LHCN-M2 (cell line): ENCODE results near the gene EPHA6. TPM values are rescaled to one million over a fixed set of nuclear protein-coding genes. Genes with fewer than 3 reads are reported as not detected.
"Not testable (repeated sequence)": the region's sequence is repeated elsewhere in the genome, so short reads cannot be mapped to it uniquely, and the experiment has no call there.

Experiments used
- DNase-seq: peaks from one replicate; pipeline ENCODE4 v3.0.0-alpha.2; 2012; ENCODE audit warnings: low read depth
- total RNA-seq: library from RNA; depleted of rRNA; stranded (reverse); fragments of >200 nt; gene quantifications from 2 replicates; pipeline ENCODE4 v1.2.3, GENCODE V29; 2014

The EPHA6 gene
- total RNA-seq, 1 experiment from 2014 or later = not detected

GRCh38 chr3:96915445-96915844 is 101.1 kb downstream of the EPHA6 start:
- no peak for DNase-seq

DNA sequence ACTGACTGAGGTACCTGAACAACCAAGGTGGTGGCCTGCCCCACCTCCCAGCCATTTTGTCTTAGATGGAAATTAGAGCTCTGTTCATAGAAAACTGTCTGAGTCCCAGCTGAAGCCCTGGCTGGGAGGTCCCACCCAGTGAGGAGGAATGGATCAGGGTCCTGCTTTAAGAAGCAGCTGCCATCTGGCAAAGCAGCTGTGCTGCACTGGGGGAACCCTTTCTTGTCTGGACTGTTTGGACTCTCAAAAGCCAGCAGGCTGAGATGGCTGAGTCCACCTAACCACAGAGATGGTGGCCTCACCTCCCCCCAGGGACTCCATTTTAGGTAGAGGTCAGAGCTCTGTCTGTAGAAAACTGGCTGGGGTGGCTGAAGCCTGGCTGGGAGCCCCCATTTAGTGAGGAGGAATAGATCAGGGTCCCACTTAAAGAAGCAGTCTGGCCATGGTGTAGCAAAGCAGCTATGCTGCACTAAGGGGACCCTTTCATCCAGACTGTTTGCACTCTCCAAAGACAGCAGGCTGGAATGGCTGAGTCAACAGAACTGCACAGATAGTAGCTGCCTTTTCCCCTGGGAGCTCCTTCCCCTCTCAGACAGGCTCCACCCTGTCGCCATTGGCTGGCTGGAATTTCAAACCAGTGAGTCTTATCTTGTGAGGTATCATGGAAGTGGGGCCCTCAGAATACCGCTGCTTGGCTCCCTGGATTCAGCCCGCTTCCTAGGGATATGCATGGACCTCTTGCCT is 116.9 kb downstream of the EPHA6 start:
- DNase-seq = no peak

DNA sequence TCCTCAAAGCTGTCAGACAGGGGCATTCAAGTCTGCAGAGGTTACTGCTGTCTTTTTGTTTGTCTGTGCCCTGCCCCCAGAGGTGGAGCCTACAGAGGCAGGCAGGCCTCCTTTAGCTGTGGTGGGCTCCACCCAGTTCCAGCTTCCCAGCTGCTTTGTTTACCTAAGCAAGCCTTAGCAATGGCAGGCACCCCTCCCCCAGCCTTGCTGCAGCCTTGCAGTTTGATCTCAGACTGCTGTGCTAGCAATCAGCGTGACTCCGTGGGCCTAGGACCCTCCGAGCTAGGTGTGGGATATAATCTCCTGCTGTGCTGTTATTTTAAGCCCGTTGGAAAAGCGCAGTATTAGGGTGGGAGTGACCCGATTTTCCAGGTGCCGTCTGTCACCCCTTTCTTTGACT is 127.7 kb downstream of the EPHA6 start:
- not testable (repeated sequence) for DNase-seq

DNA sequence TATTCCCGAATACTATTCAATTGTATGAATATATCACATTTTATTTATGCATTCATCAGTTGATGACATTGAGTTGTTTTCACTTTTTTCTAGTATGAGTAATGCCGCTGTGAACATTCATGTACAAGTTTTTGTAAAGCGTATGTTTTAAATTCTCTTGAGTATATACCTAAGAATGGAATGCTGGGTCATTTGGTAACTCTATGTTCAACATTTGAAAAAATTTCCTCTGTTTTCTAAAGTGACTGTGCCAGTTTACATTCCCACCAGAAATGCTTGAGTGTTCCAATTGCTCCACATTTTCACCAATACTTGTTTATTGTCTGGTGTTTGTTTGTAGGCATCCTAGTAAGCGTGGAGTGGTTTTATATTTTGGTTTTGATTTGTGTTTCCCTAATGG is 144.5 kb downstream of the EPHA6 start:
- DNase-seq = no peak

DNA sequence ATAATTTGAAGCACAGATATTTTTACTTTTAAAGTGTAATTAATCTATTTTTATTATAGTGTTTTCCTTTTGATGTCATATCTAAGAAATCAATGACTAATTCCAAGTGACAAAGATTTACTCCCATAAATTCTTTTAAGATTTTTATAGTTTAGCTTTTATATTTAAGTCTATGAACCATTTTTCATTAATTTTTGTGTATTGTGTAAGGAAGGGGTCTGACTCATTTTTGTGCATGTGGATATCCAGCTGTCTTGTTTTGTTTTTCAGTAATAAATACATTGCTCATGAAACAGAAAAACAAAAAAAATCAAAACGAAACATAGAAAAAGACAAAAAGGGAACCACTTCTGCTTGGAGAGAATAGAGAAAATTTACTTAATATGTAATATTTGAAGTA is 145.1 kb downstream of the EPHA6 start:
- DNase-seq = no peak

DNA sequence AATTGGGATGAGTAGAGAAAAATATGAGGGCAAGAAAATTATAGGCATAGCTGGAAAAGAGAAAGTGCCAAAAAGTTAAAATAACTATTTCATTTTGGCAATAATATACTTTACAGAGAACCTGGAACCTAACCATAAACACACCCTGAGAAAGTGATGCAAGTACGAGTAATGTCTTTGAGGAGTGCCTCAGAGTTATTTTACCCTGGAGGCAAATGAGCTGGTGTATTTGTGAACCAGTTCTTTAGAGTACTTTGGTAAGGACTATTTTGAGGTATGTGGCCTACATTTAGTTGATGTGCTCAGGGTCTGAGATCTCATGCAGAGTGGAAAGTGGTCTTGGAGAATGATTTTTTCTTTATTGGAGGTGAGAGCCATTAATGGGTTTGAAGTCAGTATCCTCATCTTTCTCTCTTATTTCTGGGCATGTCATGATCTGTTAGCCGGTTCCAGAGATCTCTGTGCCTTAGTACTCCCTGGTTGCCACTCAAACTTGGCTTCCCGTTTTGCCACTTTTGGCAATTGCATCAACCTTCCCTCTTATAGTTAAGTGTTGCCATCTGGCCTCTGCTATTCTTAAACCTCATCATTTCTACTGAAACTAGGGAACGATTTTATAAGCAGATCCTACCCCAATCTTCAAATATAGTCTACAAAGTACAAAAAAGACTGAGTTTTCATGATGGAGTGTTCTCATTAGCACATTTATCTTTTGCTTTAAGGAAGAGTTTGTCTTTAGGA is 145.7 kb downstream of the EPHA6 start:
- no peak for DNase-seq

- DNase-seq = no peak
Observed at GRCh38 chr3:96960661-96961330, 146.4 kb downstream of the EPHA6 start.

DNA sequence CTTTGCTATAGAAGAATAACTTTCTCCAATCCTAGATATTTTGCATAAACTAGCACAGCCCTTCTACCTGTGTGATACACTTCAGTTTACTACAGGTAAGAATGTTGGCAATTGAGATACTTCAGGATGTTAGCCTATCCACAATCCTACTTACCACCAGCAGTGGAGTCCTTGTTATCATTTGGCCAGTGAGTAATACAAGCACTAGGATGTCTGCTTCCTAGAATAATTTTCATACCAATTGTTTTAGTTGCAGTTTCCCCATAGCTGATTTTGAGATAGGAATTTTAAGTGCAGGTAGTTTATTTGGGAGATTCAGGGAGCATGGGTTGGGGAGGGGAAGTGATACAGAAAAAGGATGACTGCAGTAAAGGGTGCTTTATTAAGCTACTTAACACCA is 147.2 kb downstream of the EPHA6 start:
- no peak for DNase-seq

- no peak for DNase-seq
Observed at GRCh38 chr3:96966181-96966929, 152.0 kb downstream of the EPHA6 start.

- no peak for DNase-seq
Observed at GRCh38 chr3:96970211-96970610, 155.8 kb downstream of the EPHA6 start.

- no peak for DNase-seq
Observed at GRCh38 chr3:96977671-96978070, 163.3 kb downstream of the EPHA6 start.

- DNase-seq = not testable (repeated sequence)
Observed at GRCh38 chr3:96983716-96984115, 169.3 kb downstream of the EPHA6 start.

DNA sequence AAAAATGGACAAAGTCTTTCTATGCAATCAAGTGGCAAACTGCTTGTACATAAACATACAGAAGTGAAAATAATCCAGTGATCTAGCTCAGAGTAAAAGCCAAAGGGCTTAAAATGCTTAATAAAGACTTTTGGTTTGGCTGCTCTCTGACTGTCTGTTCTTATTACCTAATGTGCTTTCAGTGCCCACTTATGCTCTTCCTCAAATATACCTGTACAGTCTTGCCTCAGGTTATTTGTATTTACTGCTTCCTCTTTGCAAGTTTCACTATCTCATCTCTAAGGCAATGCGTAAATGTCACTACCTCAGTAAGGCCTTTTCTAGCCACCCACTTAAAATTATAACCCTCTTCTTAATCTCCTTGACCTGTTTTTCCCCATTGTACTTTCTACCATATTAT is 171.8 kb downstream of the EPHA6 start:
- DNase-seq = no peak

GRCh38 chr3:96991231-96991630 is 176.8 kb downstream of the EPHA6 start:
- DNase-seq = no peak

- DNase-seq = no peak
Observed at GRCh38 chr3:96991800-96992365, 177.5 kb downstream of the EPHA6 start.

DNA sequence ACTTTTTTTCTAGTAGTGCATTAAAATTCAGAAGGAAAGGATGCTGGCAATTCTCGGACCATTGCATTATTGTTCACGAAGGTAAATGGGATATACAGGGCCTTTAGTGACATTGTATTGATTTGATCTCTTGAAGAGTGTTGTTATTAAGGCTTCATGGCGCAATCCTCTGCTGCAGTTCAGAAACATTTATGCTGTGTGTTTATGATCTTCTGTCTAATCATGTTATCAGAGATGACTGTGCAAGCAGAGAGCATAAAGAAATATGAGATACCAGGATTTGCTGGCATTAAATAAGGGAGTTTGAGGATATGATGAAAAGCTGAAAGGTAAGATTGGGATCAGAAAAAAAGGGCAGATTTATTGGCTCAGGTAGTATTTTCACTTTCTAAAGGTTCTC is 180.6 kb downstream of the EPHA6 start:
- DNase-seq = no peak

- no peak for DNase-seq
Observed at GRCh38 chr3:96996009-96996408, 181.6 kb downstream of the EPHA6 start.

- no peak for DNase-seq
Observed at GRCh38 chr3:97001611-97002010, 187.2 kb downstream of the EPHA6 start.

GRCh38 chr3:97009427-97010019 is 195.1 kb downstream of the EPHA6 start:
- DNase-seq = no peak

- no peak for DNase-seq
Observed at GRCh38 chr3:97010881-97011657, 196.7 kb downstream of the EPHA6 start.
